ENCODE results near the gene DGCR8. TPM values are rescaled to one million over a fixed set of nuclear protein-coding genes. Genes with fewer than 3 reads are reported as not detected.

Gene DGCR8
- total and polyA plus RNA-seq, 2 of the 4 experiments (the other 2 are of a cell fraction): 16.7 to 25.3 TPM

DNA sequence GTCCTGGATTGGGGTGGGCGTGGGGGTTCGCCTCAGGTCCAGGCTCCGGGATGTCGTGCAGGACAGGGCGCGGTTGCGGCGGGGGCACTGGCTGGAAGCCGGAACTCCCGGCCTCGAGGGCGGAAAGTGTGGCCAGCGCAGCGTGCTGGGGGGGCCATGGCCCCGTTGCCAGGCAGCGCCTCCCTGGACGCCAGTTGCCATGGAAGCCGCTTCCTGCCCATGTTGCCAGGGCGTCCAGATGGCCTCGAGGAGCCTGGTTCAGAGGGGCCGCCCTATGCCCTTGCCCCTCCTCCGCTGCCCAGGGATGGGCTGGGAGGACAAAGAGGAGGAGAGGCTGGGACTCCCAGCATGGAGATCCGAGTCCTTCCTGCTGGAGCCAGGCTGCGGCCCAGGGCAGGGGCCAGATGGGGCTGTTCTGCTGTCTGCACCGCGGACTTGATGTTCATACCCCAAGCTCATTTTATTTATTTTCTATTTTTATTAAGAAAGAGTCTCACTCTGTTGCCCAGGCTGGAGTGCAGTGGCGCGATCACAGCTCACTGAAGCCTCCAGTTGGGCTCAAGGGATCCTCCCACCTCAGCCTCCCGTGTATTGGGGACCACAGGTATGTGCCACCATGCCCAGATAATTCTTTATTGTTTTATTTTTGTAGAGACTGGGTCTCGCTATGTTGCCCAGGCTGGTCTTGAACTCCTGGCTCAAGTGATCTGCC lies 75.4 kb downstream of the DGCR8 start:
- no peak overlapping the region for H2BK15ac ChIP-seq (ENCODE audit: low read depth, low read length)
- H3K27me3 ChIP-seq (ENCODE audit: control insufficient read depth, insufficient read depth, low read length): peaks cover 8% of the 10 kb centered on the region; the same call in 1 of the 2 replicates
- no peak overlapping the region for H3K9ac ChIP-seq (ENCODE audit: low read depth, low read length)
- H3K4me1 ChIP-seq (ENCODE audit: control insufficient read depth, insufficient read depth, low read length): peaks cover 8% of the 10 kb centered on the region
- H2BK5ac ChIP-seq (ENCODE audit: low read depth, low read length, poor library complexity, severe bottlenecking): no peak overlapping the region
- no peak overlapping the region for H3K18ac ChIP-seq (ENCODE audit: low read depth, low read length)
- H4K91ac ChIP-seq (ENCODE audit: insufficient read depth, low read depth, low read length): no peak overlapping the region
- H3K4me3 ChIP-seq (ENCODE audit: insufficient read depth, low read depth, low read length): no peak overlapping the region
- no peak overlapping the region for H2BK20ac ChIP-seq (ENCODE audit: low read depth, low read length)
- H3K9me1 ChIP-seq (ENCODE audit: insufficient read depth, low read length): no peaks in the 10 kb centered on the region
- no peak overlapping the region for H2AK5ac ChIP-seq (ENCODE audit: low read depth, low read length)
- no peak overlapping the region for H2AK9ac ChIP-seq (replicated peaks; ENCODE audit: low read depth, low read length, poor library complexity)
- ATAC-seq (ENCODE audit: low read depth): no peak
- intact Hi-C loops (cut with micrococcal nuclease): loop anchor here (2.0 to 5.0 kb wide), 2 partner anchors 113 to 302 kb away; partner anchors contain the start of gene RTN4R
- ChIA-PET CTCF (no interaction called here), POLR2A (ENCODE audit: unreplicated experiment) (no interaction called here)
- H3K9me3 ChIP-seq (ENCODE audit: control insufficient read depth, insufficient read depth, low read length): no peaks in the 10 kb centered on the region
- no peak overlapping the region for H3K27ac ChIP-seq (ENCODE audit: insufficient read depth, low read length)
- 64% methylated on average over 15 of the region's 30 CpGs; no CpG with 5 or more reads in 1 of the 2 experiments for WGBS, 2 experiments (ENCODE audit: extremely low coverage in 2 of 2, insufficient read length in 1 of 2)
- no peak overlapping the region for H3K4me2 ChIP-seq (ENCODE audit: low read depth, low read length)
- no peak overlapping the region for H3K14ac ChIP-seq (replicated peaks; ENCODE audit: low read depth, low read length)
- no peak overlapping the region for H4K8ac ChIP-seq (ENCODE audit: low read depth in 2 of 2, low read length in 2 of 2)
- no peak for DNase-seq
- no peaks in the 10 kb centered on the region for H3K79me1 ChIP-seq (ENCODE audit: low read depth in 1 of 2, low read length in 2 of 2)
- in situ Hi-C loops (cut with MboI; ENCODE audit: low sequenced_read_pairs): loop anchor here (5.0 to 10.0 kb wide), 2 partner anchors 137 to 299 kb away; no protein-coding TSS in a partner anchor
- H4K20me1 ChIP-seq (ENCODE audit: insufficient read depth, low read length): peaks cover 11% of the 10 kb centered on the region; the same call in 1 of the 2 replicates
- no peaks in the 10 kb centered on the region for H3K36me3 ChIP-seq (ENCODE audit: control insufficient read depth, insufficient read depth, low read length)
- no TSS peak for BruUV-seq (replicated peaks)
- no peak overlapping the region for H3K56ac ChIP-seq (ENCODE audit: extremely low read depth, insufficient read depth, low read length)
- H3K4ac ChIP-seq (ENCODE audit: low read depth, low read length): no peak overlapping the region
- no peak overlapping the region for H3K23ac ChIP-seq (ENCODE audit: low read depth, low read length)
- no peak overlapping the region for H2BK120ac ChIP-seq (ENCODE audit: low read depth, low read length)
- no peak overlapping the region for H4K5ac ChIP-seq (ENCODE audit: low read depth, low read length)
- dilution Hi-C loops (cut with HindIII; ENCODE audit: low sequenced_read_pairs, unreplicated experiment): no loop called here
- no peak overlapping the region for H2AFZ ChIP-seq (replicated peaks; ENCODE audit: low read length, poor library complexity)
- TF ChIP-seq RFX5 (IDR thresholded peaks at IDR 0.05; ENCODE audit: low read depth, low read length) (no peak), FOS (IDR thresholded peaks at IDR 0.05; ENCODE audit: low read depth, low read length) (no peak), ELK1 (IDR thresholded peaks at IDR 0.05; ENCODE audit: borderline replicate concordance, low read depth, low read length) (no peak), SMC3 (IDR thresholded peaks at IDR 0.05; ENCODE audit: low read depth, low read length) (no peak), BHLHE40 (IDR thresholded peaks at IDR 0.05; ENCODE audit: low read depth, low read length) (no peak), MAZ (IDR thresholded peaks at IDR 0.05; ENCODE audit: borderline replicate concordance, low read depth, low read length) (no peak), RCOR1 (IDR thresholded peaks at IDR 0.05; ENCODE audit: insufficient replicate concordance, low read length) (no peak), CTCF (conservative IDR thresholded peaks at IDR 0.05; ENCODE audit: low read depth, low read length) (no peak), MAFK (IDR thresholded peaks at IDR 0.05; ENCODE audit: low read depth, low read length) (no peak), NFE2L2 (IDR thresholded peaks at IDR 0.05; ENCODE audit: low read depth, low read length) (no peak), CEBPB (IDR thresholded peaks at IDR 0.05; ENCODE audit: low read depth, low read length) (no peak), CHD1 (IDR thresholded peaks at IDR 0.05; ENCODE audit: low read depth, low read length) (no peak), MXI1 (IDR thresholded peaks at IDR 0.05; ENCODE audit: borderline replicate concordance, low read depth, low read length) (no peak), RAD21 (IDR thresholded peaks at IDR 0.05; ENCODE audit: low read length) (no peak)
- TF ChIP-seq, protein P1, sequence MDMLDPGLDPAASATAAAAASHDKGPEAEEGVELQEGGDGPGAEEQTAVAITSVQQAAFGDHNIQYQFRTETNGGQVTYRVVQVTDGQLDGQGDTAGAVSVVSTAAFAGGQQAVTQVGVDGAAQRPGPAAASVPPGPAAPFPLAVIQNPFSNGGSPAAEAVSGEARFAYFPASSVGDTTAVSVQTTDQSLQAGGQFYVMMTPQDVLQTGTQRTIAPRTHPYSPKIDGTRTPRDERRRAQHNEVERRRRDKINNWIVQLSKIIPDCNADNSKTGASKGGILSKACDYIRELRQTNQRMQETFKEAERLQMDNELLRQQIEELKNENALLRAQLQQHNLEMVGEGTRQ (IDR thresholded peaks at IDR 0.05; ENCODE audit: low read depth, low read length): no peak
